Measurements from ENCODE around the gene MAP3K2.

DNA sequence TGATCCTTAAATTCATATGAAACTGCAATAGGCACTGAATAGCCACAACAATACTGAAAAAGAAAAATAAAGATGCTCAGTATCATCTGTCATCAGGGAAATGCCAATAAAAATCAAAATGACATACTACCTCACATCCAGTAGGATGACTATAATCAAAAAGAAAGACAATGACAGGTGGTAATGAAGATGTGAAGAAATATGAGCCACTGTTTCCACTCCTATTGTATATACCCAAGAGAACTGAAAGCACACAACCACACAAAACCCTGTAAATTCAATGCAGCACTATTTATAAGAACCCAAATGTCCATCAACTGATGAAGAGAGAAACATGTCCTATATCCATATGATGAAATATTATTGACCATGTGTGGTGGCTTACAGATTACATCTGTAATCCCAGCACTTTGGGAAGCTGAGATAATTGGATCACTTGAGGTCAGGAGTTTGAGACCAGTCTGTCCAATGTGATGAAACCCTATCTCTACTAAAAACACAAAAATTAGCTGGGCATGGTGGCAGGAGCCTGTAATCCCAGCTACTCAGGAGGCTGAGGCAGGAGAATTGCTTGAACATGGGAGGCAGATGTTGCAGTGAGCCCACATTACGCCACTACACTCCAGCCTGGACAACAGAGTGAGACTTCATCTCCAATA, 39.9 kb downstream of the MAP3K2 start:
- TF ChIP-seq, protein P1, sequence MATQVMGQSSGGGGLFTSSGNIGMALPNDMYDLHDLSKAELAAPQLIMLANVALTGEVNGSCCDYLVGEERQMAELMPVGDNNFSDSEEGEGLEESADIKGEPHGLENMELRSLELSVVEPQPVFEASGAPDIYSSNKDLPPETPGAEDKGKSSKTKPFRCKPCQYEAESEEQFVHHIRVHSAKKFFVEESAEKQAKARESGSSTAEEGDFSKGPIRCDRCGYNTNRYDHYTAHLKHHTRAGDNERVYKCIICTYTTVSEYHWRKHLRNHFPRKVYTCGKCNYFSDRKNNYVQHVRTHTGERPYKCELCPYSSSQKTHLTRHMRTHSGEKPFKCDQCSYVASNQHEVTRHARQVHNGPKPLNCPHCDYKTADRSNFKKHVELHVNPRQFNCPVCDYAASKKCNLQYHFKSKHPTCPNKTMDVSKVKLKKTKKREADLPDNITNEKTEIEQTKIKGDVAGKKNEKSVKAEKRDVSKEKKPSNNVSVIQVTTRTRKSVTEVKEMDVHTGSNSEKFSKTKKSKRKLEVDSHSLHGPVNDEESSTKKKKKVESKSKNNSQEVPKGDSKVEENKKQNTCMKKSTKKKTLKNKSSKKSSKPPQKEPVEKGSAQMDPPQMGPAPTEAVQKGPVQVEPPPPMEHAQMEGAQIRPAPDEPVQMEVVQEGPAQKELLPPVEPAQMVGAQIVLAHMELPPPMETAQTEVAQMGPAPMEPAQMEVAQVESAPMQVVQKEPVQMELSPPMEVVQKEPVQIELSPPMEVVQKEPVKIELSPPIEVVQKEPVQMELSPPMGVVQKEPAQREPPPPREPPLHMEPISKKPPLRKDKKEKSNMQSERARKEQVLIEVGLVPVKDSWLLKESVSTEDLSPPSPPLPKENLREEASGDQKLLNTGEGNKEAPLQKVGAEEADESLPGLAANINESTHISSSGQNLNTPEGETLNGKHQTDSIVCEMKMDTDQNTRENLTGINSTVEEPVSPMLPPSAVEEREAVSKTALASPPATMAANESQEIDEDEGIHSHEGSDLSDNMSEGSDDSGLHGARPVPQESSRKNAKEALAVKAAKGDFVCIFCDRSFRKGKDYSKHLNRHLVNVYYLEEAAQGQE (IDR thresholded peaks at IDR 0.05; ENCODE audit: insufficient read depth in 1 of 2, low read depth in 2 of 2, low read length in 2 of 2), result no peak
- no peak for TF ChIP-seq TAF1 (IDR thresholded peaks at IDR 0.05; ENCODE audit: borderline replicate concordance, insufficient read depth, low read length)
- TF ChIP-seq FOXP2 (optimal IDR thresholded peaks at IDR 0.05; ENCODE audit: borderline replicate concordance, extremely low read depth, extremely low read length, insufficient read depth), result no peak
- no peak for TF ChIP-seq POLR2AphosphoS5 (IDR thresholded peaks at IDR 0.05; ENCODE audit: low read depth, low read length)
